Measurements from ENCODE around the gene SARDH. TPM values are rescaled to one million over a fixed set of nuclear protein-coding genes. Genes with fewer than 3 reads are reported as not detected.

Gene SARDH
- total and polyA plus RNA-seq, 2 experiments from 2014 or later = 6.0 to 16.9 TPM

DNA sequence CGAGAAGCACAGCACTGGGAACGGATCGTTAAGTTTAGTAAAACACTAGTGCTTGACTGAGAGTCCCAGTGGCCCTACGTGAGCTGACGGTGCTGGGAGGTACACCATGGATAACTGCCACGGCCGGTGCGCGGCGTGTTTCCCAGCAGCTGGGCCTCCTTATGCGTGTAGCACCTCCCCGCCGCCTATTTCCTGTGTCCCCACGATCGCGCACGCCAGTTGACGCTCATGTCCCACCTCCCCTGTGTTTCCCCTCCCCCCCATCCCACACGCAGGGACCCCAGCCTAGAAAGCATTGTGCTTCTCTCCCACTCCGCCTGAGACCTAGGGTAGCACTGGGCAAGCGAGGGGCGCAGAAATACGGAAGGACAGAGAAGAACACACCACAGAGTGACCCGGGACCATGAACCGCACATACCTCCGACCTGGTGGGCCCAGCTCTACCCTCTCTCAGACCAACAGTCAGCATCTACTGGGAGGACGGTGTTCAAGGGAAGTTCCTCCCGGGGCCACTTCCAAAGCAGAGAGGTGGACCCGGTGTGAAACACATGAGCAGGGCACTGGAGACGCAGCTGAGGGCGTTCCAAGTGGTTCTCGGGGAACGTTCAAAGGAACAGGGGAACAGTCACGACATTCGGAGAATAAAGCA lies 56.4 kb downstream of the SARDH start:
- TF ChIP-seq, protein P1, sequence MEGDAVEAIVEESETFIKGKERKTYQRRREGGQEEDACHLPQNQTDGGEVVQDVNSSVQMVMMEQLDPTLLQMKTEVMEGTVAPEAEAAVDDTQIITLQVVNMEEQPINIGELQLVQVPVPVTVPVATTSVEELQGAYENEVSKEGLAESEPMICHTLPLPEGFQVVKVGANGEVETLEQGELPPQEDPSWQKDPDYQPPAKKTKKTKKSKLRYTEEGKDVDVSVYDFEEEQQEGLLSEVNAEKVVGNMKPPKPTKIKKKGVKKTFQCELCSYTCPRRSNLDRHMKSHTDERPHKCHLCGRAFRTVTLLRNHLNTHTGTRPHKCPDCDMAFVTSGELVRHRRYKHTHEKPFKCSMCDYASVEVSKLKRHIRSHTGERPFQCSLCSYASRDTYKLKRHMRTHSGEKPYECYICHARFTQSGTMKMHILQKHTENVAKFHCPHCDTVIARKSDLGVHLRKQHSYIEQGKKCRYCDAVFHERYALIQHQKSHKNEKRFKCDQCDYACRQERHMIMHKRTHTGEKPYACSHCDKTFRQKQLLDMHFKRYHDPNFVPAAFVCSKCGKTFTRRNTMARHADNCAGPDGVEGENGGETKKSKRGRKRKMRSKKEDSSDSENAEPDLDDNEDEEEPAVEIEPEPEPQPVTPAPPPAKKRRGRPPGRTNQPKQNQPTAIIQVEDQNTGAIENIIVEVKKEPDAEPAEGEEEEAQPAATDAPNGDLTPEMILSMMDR (IDR thresholded peaks at IDR 0.05; ENCODE audit: low read depth, low read length) = no peak
- no peaks in the 10 kb centered on the region for H3K36me3 ChIP-seq
- no peaks in the 10 kb centered on the region for H3K27me3 ChIP-seq
- no peak overlapping the region for H3K4me3 ChIP-seq
- no peak overlapping the region for H3K27ac ChIP-seq
- peaks cover 21% of the 10 kb centered on the region for H3K4me1 ChIP-seq (ENCODE audit: low read depth)
- no peak for DNase-seq (ENCODE audit: low read depth in 1 of 2, low spot score in 1 of 2)
- no peaks in the 10 kb centered on the region for H3K9me3 ChIP-seq (ENCODE audit: low read depth)

DNA sequence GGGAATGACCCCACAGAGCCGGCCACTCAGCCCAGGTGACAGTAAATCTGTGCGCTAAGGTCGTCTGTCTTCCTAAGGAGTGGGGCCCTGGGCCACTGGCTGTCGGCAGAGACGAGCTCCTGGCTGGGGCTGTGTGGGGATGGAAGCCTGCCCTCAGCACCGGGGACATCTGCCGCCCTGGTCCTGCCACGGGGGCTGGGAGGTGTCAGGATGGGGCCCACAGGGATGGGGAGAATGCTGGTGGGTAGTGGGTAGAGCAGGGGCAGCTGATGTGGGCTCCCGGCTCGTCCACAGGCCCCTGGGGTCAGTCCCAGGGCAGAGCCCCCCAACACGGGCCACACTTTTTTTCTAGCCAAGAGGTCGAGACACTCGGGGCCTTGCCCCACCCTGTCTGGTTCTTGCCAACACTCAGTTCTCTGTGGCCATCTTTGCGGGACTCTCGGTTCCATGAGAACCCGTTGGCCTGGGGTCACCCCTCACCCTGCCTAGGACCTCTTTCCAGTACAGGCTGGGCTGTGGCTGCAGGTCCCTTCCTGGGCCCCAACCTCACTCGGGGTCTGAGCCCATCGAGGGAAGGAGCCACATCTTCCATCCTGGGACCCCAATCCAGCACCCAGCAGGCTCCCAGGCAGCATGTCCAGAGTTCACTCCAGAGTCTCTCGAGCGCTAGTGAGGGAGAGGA lies 57.0 kb downstream of the SARDH start:
- Histone ChIP-seq H3K27me3 (no peaks in the 10 kb centered on the region), H3K27ac (no peak overlapping the region), H3K4me3 (no peak overlapping the region), H3K36me3 (no peaks in the 10 kb centered on the region), H3K9me3 (ENCODE audit: low read depth) (no peaks in the 10 kb centered on the region), H3K4me1 (ENCODE audit: low read depth) (peaks cover 21% of the 10 kb centered on the region)
- DNase-seq (ENCODE audit: low read depth in 1 of 2, low spot score in 1 of 2) = no peak
- TF ChIP-seq, protein P1 (IDR thresholded peaks at IDR 0.05; ENCODE audit: low read depth, low read length) = no peak

DNA sequence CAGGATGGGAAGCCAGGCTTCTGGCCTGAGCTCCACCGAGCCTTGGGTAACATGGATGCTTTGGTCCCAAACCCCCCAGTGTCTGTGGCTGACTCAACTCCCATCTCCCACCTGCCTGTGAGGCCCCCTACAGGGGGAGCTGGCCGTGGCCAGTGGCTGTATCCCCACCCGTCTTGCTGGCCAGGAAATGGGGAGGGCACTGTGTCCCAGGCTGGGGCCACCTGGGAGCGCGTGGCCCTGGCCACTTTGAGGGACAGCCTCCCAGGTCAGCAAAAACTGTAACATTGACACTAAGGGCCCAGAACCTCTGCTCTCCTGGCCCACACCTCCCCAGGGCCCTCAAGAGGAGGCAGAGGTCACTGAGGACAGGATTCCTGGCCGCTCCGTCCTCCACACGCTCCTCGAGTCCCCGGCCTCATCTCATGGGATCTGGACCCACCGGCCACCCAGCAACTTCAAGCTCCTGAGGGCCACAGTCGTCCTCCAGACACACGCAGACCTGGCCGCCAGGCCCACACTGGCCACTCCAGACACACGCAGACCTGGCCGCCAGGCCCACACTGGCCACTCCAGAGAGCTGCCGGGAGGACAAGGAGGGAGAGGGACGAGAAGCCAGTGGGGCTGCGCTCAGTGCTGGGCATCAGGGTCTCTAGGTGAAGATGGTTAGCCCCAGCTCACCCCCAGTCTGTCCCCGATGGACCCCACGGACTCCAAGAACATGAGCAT lies 57.7 kb downstream of the SARDH start:
- H3K4me3 ChIP-seq = no peak overlapping the region
- no peak for DNase-seq (ENCODE audit: low read depth in 1 of 2, low spot score in 1 of 2)
- no peaks in the 10 kb centered on the region for H3K36me3 ChIP-seq
- H3K27ac ChIP-seq = no peak overlapping the region
- H3K27me3 ChIP-seq = no peaks in the 10 kb centered on the region
- peaks cover 21% of the 10 kb centered on the region for H3K4me1 ChIP-seq (ENCODE audit: low read depth)
- TF ChIP-seq, protein P1 (IDR thresholded peaks at IDR 0.05; ENCODE audit: low read depth, low read length) = peak; percentile 8
- no peaks in the 10 kb centered on the region for H3K9me3 ChIP-seq (ENCODE audit: low read depth)

DNA sequence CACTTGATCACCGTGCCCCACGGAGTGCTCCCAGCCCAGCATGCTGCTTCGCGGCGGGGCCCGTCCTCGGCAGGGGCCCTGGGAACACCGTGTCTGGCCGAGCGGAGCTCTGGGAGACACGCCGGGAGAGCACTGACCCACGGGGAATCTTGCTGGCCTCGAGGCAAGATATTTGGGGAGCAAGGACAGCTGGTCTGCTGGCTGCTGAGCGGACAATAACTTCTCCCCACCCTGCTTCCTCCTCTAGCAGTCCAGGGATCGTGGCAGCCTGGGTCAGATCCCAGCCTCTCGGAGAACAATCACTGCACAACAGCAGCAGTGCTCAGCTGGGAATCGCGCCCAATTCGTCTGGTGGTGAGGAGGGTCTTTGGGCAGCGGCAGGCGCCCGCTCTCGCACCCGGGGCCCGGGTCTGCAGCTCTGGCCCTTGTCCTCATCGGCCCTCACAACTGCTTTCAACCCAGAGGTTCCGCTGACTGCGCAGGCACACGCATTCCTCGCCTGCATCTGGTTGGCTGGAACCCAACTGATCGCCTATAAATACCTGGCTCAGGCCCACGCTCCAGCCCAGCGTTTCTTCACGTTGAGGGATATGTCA lies 58.6 kb downstream of the SARDH start:
- peak overlapping the region; percentile 32 for H3K27ac ChIP-seq
- peaks cover 21% of the 10 kb centered on the region for H3K4me1 ChIP-seq (ENCODE audit: low read depth)
- no peaks in the 10 kb centered on the region for H3K9me3 ChIP-seq (ENCODE audit: low read depth)
- no peak overlapping the region for H3K4me3 ChIP-seq
- peak in 1 of 2 donors; percentile 42 for DNase-seq (ENCODE audit: low read depth in 1 of 2, low spot score in 1 of 2)
- H3K27me3 ChIP-seq = no peaks in the 10 kb centered on the region
- no peaks in the 10 kb centered on the region for H3K36me3 ChIP-seq
- TF ChIP-seq, protein P1 (IDR thresholded peaks at IDR 0.05; ENCODE audit: low read depth, low read length) = no peak

DNA sequence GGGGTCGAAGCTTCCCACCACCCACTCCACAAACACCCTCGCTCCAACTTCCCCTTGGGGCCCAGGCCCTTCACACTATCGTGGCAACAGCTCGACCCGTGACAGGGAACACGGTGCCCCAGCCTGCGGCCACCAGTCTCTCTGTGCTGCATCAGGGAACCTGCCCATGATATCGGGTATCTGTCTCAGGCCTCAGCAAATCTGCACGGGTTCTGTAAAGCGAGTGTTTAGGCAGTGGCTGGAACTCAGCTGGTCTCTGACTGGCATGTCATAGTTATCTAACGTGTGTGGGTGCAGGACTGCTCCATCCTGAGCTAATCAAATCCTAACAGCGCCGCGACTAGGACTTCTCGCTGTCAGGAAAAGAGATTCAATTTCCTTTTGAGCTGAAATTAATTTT lies 59.1 kb downstream of the SARDH start:
- Histone ChIP-seq H3K4me1 (ENCODE audit: low read depth) (peaks cover 26% of the 10 kb centered on the region), H3K27ac (peak overlapping the region; percentile 32), H3K27me3 (no peaks in the 10 kb centered on the region), H3K36me3 (no peaks in the 10 kb centered on the region), H3K9me3 (ENCODE audit: low read depth) (no peaks in the 10 kb centered on the region), H3K4me3 (no peak overlapping the region)
- peak in 1 of 2 donors; percentile 39 for DNase-seq (ENCODE audit: low read depth in 1 of 2, low spot score in 1 of 2)
- TF ChIP-seq, protein P1 (IDR thresholded peaks at IDR 0.05; ENCODE audit: low read depth, low read length) = no peak
